NCI-H748 (cell line): ENCODE measurements around the gene PGLYRP1.

ENCODE experiments used
- DNase-seq: peaks from one replicate; lab custom pipeline; 2025; ENCODE audit not compliant: unreplicated experiment; lab: John Stamatoyannopoulos, UW

Gene PGLYRP1, protein sequence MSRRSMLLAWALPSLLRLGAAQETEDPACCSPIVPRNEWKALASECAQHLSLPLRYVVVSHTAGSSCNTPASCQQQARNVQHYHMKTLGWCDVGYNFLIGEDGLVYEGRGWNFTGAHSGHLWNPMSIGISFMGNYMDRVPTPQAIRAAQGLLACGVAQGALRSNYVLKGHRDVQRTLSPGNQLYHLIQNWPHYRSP

DNA sequence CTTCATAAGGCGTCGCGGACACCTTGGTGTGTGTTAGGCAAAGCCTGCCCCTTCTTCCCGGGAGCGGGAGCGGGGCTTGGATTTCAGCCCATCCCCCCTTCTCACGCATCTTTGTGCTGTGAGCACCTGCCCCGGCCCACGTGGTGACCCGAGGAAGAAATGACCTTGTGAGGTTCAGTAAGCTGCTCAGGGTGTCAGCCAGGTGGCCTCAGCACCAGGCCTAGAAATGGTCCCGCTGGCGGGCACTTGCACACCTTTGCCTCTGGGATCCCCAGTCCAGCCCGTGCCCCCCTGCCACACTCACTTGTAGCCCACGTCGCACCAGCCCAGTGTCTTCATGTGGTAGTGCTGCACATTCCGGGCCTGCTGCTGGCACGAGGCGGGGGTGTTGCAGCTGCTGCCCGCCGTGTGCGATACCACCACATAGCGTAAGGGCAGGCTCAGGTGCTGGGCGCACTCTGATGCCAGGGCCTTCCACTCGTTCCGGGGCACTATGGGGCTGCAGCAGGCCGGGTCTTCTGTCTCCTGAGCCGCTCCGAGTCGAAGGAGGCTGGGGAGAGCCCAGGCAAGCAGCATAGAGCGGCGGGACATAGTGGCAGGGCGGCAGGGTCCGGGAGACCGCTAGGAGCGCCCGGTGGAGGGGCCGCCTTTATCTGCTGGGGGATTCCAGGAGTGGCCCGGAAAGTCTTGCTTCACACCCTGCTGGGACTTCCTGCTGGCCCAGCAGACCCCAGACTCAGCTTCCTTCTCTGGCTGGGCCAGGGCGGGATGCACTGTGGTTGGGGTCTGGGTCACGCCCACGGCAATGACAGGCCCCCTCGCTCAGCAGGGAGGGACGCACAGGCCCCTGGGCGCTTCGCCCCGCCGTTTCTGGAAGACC, at the start of gene PGLYRP1:
TSS of gene PGLYRP1 (minus strand) at position 623 of the 880 bp plus-strand sequence. CDS start at position 591, 32 bp downstream.
- DNase-seq = no peak

DNA sequence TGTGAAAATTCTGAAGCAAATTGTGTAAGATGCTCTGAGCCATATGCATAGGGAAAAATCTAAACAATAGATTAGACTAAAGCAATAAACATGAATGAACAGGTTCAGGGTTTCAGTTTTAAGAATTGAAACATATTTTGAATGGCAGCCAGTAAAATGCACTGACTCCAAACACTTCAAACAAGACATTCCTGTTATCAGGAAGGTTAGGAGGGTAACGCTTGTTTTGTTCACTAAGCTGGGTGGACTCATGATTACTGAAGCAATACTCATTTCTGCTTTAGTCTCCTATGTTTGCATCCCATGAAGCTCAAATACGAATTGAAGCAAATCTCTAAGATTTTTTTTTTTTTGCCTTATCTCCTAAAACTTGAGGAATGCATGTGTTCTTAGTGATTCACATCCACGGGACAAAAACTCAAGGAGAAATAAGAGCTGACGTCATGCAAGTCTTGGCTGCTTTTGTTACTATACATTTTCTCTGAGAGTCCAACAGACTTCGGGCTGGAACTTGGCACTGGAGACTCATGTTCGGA, 47.0 kb upstream of the PGLYRP1 start:
- DNase-seq = no peak

DNA sequence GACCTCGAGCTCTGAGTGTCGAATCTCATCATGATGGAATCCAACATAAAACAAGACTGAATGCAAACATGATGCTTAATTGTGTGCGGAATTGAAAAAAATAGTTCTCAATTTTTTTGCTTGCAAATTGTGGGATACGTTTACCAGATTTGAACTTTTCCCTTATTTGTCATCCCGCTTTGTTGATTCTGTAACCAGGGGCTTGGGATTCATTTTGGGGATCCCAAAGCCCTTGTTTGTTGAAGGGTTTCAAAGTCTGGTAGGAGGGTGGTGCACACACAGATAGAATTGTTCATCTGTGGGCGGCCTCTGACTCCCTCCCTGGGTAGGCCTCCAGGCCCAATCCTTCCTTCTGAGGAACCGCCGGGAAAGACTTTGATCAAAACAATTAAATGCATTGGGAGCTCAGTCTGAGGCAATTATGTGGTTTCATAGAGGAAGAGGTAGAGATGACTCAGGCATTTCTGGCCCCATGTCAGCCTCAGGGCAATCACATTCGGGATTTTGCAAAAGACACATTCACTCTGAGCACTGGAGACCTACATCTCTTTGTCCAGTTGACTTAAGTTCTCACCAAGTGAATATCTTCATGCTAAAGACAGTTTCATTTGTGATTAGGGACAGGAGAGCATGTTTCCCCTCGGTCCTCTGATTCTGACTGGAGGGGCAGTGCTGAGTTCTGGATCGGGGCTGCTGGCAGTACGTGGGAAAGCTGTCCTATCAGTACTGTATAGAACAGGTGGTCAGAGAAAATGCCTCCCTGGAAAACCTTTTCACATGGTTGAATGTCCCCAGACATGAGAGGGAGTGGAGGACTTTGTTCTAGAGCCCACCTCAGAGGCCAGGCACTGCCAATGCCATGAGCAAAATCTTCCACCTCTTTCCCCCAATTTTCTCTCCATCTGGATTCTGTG, 45.7 kb upstream of the PGLYRP1 start:
- no peak for DNase-seq

DNA sequence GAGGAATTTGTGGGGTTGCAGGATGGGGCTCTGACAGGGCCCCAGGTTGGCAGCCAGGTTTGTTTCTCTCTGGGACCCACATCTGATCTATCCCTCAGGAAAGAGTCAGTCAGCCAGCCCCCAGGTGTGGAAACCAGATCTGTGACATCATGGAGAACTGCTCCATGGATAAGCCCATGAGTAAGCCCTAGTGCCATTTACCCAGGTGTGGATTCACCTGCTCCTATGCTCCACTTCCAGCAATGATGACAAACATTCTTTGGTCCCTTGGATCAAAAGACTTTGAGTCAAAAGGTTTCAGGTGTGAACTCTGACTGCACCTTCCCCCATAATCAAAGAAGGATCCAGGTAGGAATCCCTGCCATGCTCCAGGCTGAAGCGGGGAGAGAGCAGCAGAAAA, 44.8 kb upstream of the PGLYRP1 start:
- no peak for DNase-seq

DNA sequence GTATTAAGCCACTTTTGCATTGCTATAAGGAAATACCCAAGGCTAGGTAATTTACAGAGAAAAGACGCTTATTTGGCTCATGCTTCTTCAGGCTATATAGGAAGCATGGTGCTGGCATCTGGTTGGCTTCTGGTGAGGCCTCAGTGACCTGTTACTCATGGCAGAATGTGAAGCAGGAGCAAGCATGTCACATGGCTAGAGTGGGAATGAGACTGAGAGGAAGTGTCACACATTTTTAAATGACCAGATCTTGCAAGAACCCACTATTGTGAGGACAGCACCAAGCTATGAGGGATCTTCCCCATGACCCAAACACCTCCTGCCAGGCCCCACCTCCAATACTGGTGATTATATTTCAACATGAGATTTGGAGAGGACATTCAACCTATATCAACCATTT, 43.6 kb upstream of the PGLYRP1 start:
- no peak for DNase-seq

DNA sequence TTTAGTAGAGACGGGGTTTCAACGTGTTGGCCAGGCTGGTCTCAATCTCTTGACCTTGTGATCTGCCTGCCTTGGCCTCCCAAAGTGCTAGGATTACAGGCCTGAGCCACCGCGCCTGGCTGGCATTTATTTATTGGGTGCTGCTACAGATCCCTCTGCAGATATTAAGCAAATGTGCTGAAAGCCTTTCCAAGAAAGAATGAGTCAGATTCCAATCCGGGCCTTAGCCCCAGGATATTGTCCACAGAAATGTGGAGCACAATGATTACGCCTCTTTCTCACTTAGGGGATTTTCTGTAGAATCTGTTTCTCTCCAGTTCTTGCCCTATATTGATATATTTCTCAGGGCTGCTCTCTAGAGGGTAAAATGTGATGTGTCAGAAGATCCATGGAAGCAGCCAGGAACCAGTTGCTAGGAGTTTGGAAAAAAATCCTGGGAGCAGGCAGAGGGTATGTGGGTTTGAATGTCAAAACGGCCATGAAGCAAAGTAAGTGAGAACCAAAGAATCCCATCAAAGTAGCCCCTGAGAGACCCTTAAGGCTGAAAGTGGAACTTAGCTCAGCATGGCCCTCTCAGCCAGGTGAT, 42.7 kb upstream of the PGLYRP1 start:
- no peak for DNase-seq

DNA sequence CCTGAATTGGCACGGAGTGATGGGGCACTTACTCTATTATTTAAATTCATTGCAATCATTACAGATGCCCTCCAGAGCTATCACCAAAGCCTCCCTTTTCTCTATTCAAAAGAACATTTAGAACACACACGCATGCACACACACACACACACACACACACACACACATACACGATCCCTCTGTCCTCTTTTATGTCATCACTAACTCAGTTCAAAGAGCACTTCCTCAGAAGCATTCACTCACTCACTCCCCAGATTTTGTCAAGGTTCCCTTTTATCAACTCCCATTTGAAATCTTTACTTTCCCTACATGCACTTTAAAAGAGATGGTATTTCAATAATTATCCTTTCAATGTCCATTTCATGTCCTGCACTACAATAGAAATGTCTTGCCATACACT, 40.3 kb upstream of the PGLYRP1 start:
- DNase-seq = no peak

DNA sequence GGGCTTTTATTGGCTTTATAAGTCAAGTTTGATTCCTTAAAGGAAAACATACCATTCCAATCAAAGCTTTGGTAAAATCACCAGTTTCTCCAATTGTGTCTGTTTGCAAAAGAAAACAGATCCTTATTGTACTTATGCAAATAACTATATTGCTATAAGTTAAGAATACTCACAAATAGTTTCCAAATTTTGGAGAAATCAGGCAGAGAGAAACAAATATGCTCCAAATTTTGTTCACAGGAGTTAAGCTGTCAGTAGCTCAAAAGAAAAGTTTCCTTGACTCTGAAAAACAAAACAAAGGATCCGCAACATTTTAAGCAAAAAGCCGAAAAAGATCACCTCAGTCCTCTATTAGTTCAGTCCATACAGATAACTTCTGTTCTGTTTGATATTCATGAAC, 37.2 kb upstream of the PGLYRP1 start:
- no peak for DNase-seq

DNA sequence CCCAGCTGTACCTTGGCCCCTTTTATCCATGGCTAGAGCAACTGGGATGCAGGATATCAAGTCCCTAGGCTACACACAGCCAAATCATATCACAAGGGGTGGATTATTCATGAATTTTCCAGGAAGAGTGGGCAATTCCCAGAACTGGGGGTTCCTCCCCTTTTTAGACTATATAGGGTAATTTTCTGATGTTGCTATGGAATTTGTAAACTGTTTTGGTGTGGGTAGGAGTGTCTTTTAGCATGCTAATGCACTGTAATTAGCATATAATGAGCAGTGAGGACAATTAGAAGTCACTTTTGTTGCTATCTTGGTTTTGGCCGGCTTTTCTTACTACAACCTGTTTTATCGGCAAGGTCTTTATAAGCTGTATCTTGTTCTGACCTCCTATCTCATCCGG, 35.9 kb upstream of the PGLYRP1 start:
- no peak for DNase-seq

DNA sequence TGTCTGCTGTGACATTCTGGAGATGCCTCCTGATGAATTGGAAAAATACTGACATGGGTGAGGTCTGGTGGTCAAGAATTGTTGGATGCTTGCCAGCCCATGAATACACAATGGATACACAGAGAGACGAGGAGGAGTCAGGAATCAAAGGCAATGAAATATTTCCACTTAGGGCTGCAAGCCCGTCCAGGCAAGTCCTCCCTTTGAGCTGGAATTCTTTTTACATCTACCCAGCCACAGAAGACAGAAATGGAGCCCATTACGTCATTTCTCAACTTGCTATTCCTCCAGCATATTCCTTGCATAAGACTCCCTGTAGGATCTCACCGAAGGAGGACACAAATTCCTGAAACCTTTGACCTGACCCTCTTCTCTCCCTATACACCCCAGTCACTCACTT, 33.7 kb upstream of the PGLYRP1 start:
- DNase-seq = peak; percentile 84

DNA sequence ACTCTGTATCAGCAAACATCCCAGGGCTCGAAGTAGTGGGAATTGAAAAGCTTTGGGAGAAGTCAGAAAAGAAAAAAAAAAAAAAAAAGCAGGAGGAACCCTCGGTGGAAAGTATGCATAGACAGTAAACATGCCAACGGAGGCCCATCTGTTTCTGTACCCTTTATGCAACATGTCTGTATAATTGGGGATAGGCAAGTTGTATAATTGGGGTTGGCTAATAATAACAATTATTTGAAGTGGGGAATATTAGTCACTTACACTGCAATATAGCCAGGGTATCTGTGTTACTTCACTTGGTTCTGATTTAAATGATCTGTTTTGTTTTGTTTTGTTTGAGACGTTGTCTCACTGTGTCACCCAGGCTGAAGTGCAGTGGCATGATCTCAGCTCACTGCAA, 30.0 kb upstream of the PGLYRP1 start:
- no peak for DNase-seq

DNA sequence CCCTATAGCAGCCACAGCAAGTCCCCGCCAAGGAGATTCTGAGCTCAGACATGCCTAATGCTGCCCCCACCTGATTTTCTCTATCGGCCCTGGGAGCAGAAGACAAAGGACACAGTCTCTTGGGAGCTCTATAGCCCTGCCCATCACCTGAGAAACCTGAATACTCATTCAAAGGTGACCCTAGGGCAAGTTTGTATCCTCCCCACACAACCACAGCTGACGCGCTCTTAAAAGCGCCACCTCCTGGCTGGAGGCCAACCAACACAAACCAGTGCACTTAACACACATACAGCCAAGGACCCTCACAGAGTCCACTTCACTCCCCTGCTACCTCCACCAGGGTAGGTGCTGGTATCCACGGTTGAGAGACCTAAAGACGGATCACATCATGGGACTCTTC, 26.7 kb upstream of the PGLYRP1 start:
- peak; percentile 92 for DNase-seq

DNA sequence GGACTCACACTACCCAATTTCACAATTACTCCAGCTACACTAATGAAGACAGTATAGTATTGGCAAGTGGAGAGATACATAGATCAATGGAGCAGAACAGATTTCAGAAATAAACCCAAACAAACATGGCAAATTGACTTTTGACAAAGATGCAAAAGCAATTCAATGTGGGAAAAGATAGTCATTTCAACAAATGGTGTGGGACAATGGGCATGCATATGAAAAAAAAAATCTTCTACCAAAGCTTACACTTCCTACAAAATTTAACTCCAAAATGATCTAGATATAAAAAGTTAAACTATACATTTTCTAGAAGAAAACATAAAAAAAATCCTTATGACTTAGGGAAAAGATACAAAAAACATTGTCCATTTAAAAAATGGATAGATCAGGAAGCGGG, 20.7 kb upstream of the PGLYRP1 start:
- DNase-seq = no peak

DNA sequence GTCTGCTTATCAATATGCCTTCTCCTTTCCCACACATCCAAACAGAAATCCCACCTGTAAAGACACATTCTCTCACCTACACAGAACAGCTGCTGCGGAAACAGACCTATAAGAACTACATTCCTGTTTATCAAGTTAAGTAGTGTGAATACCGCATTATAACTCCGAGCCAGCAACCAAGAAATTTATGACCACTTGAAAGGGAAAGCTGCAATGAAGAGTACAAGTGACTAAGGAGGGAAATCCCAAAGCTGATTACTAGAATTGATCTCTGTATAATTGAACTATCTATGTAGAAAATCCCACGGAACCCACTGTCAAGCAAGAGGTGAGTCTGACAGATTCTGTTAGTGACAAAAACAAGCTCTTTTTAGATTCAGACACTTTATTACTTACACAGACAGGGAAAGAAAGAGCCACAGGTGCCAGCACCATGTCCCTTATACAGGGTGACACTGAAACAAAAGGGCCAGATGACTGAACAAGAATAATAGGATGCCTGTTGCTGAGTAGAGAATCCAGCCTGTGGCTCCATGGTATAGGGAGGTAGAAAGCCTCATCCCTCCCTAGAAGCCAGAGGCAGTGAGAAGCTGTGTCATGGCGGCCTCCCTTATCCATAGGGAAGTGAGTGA, 19.5 kb upstream of the PGLYRP1 start:
- DNase-seq = no peak

DNA sequence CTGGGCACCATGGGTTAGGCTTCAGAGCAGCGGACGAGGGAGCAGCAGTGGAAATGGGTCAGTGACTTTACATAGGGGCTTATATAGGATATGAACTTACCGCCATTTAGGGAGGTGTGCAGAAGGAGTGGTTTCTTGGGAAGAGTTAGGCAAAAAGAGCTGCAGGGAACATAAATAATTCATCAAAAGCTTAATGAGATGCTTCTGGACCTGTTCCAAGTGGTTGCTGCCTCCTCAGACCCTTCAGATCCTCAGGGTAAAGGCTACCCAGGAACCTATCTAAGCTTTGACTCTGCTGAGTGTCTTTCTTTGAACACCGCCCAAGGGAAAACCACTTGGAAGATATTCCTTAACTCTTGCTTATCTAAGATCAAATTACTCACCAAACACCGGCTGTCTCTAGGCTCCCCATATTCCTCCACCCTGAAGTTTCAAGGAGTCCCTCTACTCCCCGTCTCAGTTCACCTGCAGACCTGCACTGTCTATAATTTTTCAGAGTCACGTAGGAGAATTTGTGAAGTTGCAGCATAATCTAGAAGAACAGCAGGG, 18.2 kb upstream of the PGLYRP1 start, which contains the start of gene IGFL4:
TSS of gene IGFL4 (minus strand) at position 51 of the 549 bp plus-strand sequence. CDS start at position 11, 40 bp downstream.
- DNase-seq = peak; percentile 62

DNA sequence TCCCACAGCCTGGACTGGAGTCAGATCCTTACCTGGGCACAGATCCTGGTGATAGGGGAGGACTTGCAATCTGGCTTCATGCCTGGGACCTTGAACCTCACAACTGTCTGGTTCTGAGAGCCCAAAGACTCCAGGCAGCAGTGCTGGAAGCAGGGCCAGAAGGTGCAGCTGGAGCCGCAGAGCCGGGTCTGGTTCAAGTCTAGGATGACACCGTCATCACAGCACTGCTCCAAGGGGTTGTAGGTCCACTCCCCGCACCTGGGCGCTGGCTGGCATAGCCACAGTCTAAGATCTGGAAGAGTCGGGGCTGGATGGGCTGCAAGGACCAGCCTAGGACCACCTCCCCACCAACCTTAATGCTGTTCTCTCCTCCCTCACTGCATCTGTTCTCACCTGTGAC, 17.3 kb upstream of the PGLYRP1 start:
- no peak for DNase-seq

DNA sequence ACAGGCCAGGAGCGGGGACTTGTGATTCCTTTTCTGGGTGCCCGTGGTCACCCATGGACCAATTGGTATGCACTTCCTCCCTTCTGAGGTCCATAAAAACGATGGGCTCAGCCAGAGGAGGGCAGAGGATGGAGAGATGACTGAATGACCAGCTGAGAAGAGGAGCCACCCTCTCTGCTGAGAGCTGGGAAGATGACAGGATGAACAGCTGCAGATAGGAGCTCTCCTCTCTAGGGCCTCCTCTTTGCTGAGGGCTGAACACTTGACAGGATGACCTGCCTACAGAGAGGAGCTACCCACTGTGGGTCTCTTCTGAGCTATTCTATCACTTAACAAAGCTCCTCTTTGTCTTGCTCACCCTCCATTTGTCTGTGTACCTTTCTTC, 13.9 kb upstream of the PGLYRP1 start:
- no peak for DNase-seq

DNA sequence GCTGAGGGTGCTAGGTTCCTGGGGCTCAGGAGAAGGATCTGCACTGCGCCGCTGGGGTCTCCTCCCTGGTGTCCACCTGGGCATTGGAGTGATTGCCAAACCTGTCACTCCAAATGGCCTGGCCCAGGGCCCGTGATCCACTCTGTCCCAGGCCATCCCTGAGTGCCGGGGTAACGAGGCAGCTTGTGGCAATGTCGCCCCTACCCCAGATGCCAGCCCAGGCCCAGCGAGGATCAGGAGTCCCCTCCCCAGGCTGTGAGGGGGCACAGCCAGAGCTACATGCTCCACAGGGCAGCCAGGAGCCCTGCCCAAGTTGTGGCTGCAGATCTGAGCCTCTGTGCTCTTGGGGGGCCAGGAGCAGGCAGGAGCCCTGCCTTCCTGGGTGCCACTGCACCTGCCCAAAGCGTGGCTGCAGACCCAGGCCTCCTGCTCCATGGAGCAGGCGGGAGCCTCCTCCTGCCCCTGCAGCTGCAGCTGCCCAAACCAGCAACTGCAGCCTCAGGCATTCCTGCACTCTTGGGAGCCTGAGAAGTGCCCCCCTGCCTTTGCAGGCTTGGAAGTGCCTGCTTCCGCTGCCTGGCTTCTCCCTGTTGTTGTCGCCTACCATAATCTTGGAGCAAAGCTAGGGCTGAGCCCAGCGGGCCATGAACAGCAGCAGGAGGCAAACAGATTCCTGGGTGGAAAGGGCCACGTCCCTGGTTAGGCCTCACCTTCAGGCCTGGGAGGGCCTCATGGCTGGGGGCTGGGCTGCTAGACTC, 13.3 kb upstream of the PGLYRP1 start:
- DNase-seq = no peak

DNA sequence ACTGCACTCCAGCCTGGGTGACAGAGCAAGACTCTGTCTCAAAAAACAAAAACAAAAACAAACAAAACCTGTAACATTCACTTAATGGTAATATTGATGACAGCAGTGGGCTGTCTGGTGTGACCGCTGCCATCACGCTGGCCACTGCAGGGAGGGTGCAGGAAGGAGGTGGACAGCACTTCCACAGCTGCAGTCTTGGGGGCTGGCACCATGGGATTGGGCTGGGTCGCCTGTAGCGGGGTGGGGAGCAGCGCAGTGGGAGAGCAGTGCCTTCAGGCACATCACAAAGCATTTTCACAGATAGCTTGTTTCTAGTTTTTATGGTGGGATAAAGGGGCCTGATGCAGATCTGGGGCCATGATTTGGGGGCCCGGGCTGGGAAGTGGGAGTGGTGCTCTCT, 12.7 kb upstream of the PGLYRP1 start:
- no peak for DNase-seq
